BE2C (cell line): ENCODE data around the gene RSPH4A.

Source experiments
- DNase-seq: peaks from one replicate; pipeline ENCODE4 v3.0.0-alpha.2; 2020
- H3K27me3 ChIP-seq: fragments of 250-450 bp; sonication (Bioruptor Pico); 2 replicates; pipeline ENCODE4 v1.5.1; 2020; ENCODE audit warnings: mild to moderate bottlenecking
- H3K36me3 ChIP-seq: fragments of 250-450 bp; sonication (Bioruptor Pico); 2 replicates; pipeline ENCODE4 v1.5.1; 2020; ENCODE audit warnings: mild to moderate bottlenecking
- H3K4me1 ChIP-seq: fragments of 250-450 bp; sonication (Bioruptor Pico); 2 replicates; pipeline ENCODE4 v1.5.1; 2020
- H3K4me3 ChIP-seq: 2 replicates; pipeline ENCODE4 v1.5.1; 2011; ENCODE audit warnings: low read depth, low read length
- H3K9me3 ChIP-seq: fragments of 250-450 bp; sonication (Bioruptor Pico); 2 replicates; pipeline ENCODE4 v1.5.1; 2020
- CTCF ChIP-seq: IDR thresholded peaks from 2 replicates; pipeline ENCODE4 v1.5.1; 2012; ENCODE audit warnings: mild to moderate bottlenecking, low read depth, low read length

Gene RSPH4A

DNA sequence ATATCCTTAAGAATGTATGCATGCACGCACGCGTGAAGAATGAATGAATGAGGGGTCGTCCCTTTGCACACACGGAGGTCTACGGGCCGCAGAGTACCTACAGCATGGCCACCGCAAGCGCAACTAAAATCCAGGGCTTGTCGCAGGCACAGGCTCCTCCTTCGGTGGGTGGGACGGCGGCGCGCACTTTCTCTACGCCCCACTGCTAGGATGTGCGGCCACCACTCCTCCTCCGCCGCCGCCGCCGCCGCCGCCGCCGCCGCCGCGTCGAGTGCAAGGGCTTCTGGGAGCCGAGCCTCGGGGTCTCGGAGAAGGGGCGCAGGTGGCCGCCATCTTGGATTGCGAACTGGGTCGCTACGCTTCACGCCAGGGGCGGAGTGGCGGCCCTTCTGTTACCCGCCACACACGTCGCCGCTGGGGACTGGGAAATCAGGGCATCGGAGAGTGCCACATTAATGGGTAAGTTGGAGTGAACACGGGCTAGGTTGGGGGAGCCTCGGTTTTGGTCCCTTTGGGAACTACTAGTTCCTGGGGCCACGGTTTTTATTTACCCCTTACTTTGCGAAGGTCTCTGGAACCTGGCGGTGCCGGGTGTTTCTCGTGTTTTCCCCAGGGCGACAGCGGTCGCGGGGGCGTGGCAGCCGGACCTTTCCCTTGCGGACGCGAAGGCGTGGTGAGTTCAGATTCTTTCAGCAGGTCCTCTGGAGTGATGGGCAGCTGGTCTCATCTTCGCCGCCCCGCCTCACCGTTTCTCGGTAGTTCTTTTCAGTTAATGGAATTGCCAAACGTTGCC, 64.8 kb downstream of the RSPH4A start, which contains the start of gene KPNA5:
TSS of gene KPNA5 (plus strand) at position 332 of the 793 bp plus-strand sequence. CDS start at position 456, 124 bp downstream.
- no peaks in the 10 kb centered on the region for H3K4me1 ChIP-seq
- no peaks in the 10 kb centered on the region for H3K27me3 ChIP-seq
- H3K36me3 ChIP-seq, result peaks cover 5% of the 10 kb centered on the region
- DNase-seq, result peak; percentile 93
- no peaks in the 10 kb centered on the region for H3K9me3 ChIP-seq
- TF ChIP-seq CTCF, result no peak
- peak within 1 kb of the TSS; percentile 99 for H3K4me3 ChIP-seq

DNA sequence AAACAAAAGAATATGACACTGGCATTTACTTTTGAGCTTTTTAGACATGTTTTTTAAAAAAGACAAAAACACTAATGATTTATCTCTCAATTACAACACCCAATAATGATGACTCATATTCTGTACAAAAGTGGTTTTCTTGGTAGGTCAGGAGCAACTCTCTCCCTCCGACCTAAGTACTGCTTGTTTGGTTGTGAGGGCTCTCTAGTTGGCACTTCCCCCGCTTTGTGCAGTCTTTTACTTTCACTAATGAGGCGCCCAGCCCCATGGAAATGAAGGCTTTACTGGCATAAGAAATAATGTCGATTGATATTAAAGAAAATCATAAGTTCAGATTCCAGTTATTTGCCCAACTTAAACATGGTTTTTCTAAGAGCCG, 66.0 kb downstream of the RSPH4A start:
- no peak for DNase-seq
- no peak for TF ChIP-seq CTCF
- H3K4me3 ChIP-seq, result peak overlapping the region; percentile 99

More for the DNA sequence above, 66.0 kb downstream of the RSPH4A start:
- no peaks in the 10 kb centered on the region for H3K4me1 ChIP-seq
- no peaks in the 10 kb centered on the region for H3K27me3 ChIP-seq
- peaks cover 5% of the 10 kb centered on the region for H3K36me3 ChIP-seq
- no peaks in the 10 kb centered on the region for H3K9me3 ChIP-seq
